ENCODE results near the gene ANTKMT.
A peak's percentile ranks its signal among the peaks of the same experiment; 100 is the strongest.

The ANTKMT gene

DNA sequence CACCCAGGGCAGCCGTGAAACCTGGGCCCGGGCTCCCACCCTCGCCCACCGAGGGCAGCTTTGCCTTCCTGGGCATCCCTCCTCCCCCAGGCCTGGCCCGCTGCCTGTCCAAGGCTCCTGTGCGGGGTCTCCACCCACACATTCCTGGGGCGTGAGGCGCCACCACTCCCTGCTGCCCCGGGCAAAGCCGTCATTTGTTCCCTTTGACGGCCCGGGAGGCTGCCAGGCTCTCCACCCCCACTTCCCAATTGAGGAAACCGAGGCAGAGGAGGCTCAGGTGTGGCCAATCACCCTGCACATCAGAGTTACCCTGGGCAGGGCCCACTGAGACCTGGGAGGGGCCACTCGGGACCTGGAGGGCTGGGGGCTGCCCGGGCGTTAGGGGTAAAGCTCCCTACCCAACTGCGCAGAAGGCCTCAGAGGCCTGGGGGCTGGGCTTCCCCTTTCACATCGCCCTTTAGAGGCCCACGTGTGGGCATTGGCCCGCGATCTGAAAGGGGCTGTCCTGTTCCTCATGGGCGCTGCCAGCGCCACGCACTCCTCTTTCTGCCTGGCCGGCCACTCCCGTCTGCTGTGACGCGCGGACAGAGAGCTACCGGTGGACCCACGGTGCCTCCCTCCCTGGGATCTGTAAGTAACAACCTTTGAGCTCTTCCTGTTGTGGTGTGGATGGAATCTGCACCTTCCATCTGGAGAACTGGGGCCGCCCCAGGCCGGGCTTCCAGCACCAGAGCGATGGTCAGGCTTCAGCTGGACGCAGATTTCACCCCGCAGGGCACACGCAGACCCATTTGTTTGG, 39.8 kb downstream of the ANTKMT start, which contains the start of gene MSLN:
Gene MSLN, plus strand, starts transcription at position 190 of the 799 bp plus-strand sequence. CDS start 1,947 bp downstream, outside the sequence.
- Histone ChIP-seq H3K4me3 (ENCODE audit: low read length in 2 of 2) (no peak within 1 kb of the TSS), H2BK12ac (ENCODE audit: low read length) (peak within 1 kb of the TSS; percentile 98), H3K4me1 (ENCODE audit: control insufficient read depth in 2 of 2, insufficient read depth in 1 of 2, low read depth in 1 of 2, low read length in 2 of 2) (peaks cover 11 to 12% of the 10 kb centered on the region in 2 donors), H3K4me2 (ENCODE audit: insufficient read depth, low read length, poor library complexity, severe bottlenecking) (no peak within 1 kb of the TSS), H3K27ac (replicated peaks; ENCODE audit: low read length) (no peak within 1 kb of the TSS), H2BK5ac (ENCODE audit: low read length) (peak within 1 kb of the TSS; percentile 66), H3K18ac (ENCODE audit: low read length) (peak within 1 kb of the TSS; percentile 94), H3K79me1 (ENCODE audit: low read depth, low read length) (peaks cover 4% of the 10 kb centered on the region), H3K14ac (ENCODE audit: low read length) (peak within 1 kb of the TSS; percentile 63), H3K23ac (ENCODE audit: low read depth, low read length, poor library complexity) (peak within 1 kb of the TSS; percentile 44), H2AFZ (ENCODE audit: low read length) (peak within 1 kb of the TSS; percentile 61), H4K8ac (ENCODE audit: low read depth, low read length) (peak within 1 kb of the TSS; percentile 17), H3K9ac (ENCODE audit: low read depth, low read length, poor library complexity) (peak within 1 kb of the TSS; percentile 50), H3K4ac (ENCODE audit: low read length) (peak within 1 kb of the TSS; percentile 95), H2AK5ac (ENCODE audit: low read depth, low read length) (peak within 1 kb of the TSS; percentile 91), H4K91ac (ENCODE audit: low read depth, low read length, poor library complexity) (peak within 1 kb of the TSS; percentile 53), H3K36me3 (replicated peaks in 1 of 2; ENCODE audit: control insufficient read depth in 2 of 2, insufficient read depth in 2 of 2, low read length in 2 of 2) (no peaks in the 10 kb centered on the region), H2BK15ac (ENCODE audit: low read length) (peak within 1 kb of the TSS; percentile 99), H3K9me3 (replicated peaks in 1 of 2; ENCODE audit: control insufficient read depth in 2 of 2, insufficient read depth in 1 of 2, low read depth in 1 of 2, low read length in 2 of 2) (peaks cover 3 to 9% of the 10 kb centered on the region in 2 donors), H2BK120ac (ENCODE audit: low read depth, low read length) (peak within 1 kb of the TSS; percentile 89), H3K27me3 (ENCODE audit: control insufficient read depth in 3 of 3, insufficient read depth in 3 of 3, low read depth in 1 of 3, low read length in 3 of 3) (peaks cover 0 to 15% (median 0%) of the 10 kb centered on the region in 3 experiments)
- DNase-seq (ENCODE audit: low spot score): no peak
- WGBS, 2 donors (ENCODE audit: extremely low coverage in 2 of 2, insufficient read length in 2 of 2, insufficient replicate concordance in 1 of 2): no CpG with 5 or more reads among the region's 37 CpGs

DNA sequence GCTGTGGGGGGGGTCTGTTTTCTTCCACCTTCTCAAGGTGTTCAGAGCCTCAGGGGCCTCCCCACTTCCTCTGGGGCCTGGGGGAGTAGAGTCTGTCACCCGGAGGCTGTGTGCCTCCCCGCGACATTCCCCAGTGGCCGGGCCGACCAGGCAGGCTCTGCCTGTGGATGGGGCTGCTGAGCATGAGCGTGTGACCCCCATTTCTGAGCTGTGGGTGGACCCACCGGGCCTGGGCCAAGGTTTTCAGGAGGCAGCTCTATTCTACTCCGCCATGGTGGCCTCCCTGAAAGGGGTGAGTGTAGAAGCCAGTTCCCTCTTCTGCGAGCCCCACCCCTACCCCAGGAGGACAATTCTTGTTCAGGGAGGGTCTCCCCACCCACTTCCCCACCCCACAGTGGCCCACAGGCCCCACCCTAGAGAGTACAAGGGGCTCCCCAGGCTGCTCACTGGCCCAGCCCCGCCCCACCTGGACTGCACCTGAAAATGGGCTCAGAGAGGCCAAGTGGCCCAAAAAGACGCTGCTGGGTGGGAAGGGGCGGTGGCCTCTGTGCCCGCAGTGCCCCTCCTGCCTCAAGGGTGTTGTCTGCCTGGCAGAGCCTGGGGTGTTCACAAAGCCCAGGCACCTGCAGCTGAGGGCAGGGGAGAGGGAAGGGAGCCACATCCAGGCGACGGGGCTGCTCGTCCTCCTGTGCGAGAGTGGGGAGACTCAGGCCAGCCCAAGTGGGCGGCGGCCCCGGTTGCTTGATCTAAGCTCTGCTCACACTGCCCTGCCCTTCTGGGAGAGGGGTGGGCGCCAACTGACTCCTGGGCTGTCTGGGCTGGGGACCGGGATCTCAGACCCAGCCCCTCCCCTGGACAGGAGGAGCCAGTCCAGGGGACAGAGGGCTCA, 40.9 kb downstream of the ANTKMT start:
- H3K4ac ChIP-seq (ENCODE audit: low read length): peak overlapping the region; percentile 66
- H3K14ac ChIP-seq (ENCODE audit: low read length): no peak overlapping the region
- H2BK120ac ChIP-seq (ENCODE audit: low read depth, low read length): peak overlapping the region; percentile 72
- H3K4me2 ChIP-seq (ENCODE audit: insufficient read depth, low read length, poor library complexity, severe bottlenecking): no peak overlapping the region
- peak overlapping the region; percentile 24 for H2BK12ac ChIP-seq (ENCODE audit: low read length)
- no peak for DNase-seq (ENCODE audit: low spot score)
- peak overlapping the region; percentile 48 for H2BK5ac ChIP-seq (ENCODE audit: low read length)
- peak overlapping the region; percentile 10 for H3K23ac ChIP-seq (ENCODE audit: low read depth, low read length, poor library complexity)
- peaks cover 0 to 15% (median 0%) of the 10 kb centered on the region in 3 experiments for H3K27me3 ChIP-seq (ENCODE audit: control insufficient read depth in 3 of 3, insufficient read depth in 3 of 3, low read depth in 1 of 3, low read length in 3 of 3)
- no peaks in the 10 kb centered on the region for H3K36me3 ChIP-seq (replicated peaks in 1 of 2; ENCODE audit: control insufficient read depth in 2 of 2, insufficient read depth in 2 of 2, low read length in 2 of 2)
- peak overlapping the region; percentile 97 for H2AK5ac ChIP-seq (ENCODE audit: low read depth, low read length)
- no peak overlapping the region for H4K91ac ChIP-seq (ENCODE audit: low read depth, low read length, poor library complexity)
- no peak overlapping the region for H3K4me3 ChIP-seq (ENCODE audit: low read length in 2 of 2)
- WGBS, 2 donors (ENCODE audit: extremely low coverage in 2 of 2, insufficient read length in 2 of 2, insufficient replicate concordance in 1 of 2): no CpG with 5 or more reads among the region's 22 CpGs
- H2AFZ ChIP-seq (ENCODE audit: low read length): no peak overlapping the region
- H3K79me1 ChIP-seq (ENCODE audit: low read depth, low read length): peaks cover 4% of the 10 kb centered on the region
- peaks cover 0 to 2% of the 10 kb centered on the region in 2 donors for H3K9me3 ChIP-seq (replicated peaks in 1 of 2; ENCODE audit: control insufficient read depth in 2 of 2, insufficient read depth in 1 of 2, low read depth in 1 of 2, low read length in 2 of 2)
- H3K18ac ChIP-seq (ENCODE audit: low read length): peak overlapping the region; percentile 88
- no peak overlapping the region for H4K8ac ChIP-seq (ENCODE audit: low read depth, low read length)
- H3K27ac ChIP-seq (replicated peaks; ENCODE audit: low read length): no peak overlapping the region
- no peak overlapping the region for H3K9ac ChIP-seq (ENCODE audit: low read depth, low read length, poor library complexity)
- peaks cover 11 to 12% of the 10 kb centered on the region in 2 donors for H3K4me1 ChIP-seq (ENCODE audit: control insufficient read depth in 2 of 2, insufficient read depth in 1 of 2, low read depth in 1 of 2, low read length in 2 of 2)
- peak overlapping the region; percentile 99 for H2BK15ac ChIP-seq (ENCODE audit: low read length)

GRCh38 chr16:762595-763268, 41.8 kb downstream of the ANTKMT start:
- Histone ChIP-seq H2BK5ac (ENCODE audit: low read length) (peak overlapping the region; percentile 48), H4K91ac (ENCODE audit: low read depth, low read length, poor library complexity) (peak overlapping the region; percentile 3)
- no CpG with 5 or more reads among the region's 17 CpGs for WGBS, 2 donors (ENCODE audit: extremely low coverage in 2 of 2, insufficient read length in 2 of 2, insufficient replicate concordance in 1 of 2)

More at GRCh38 chr16:762595-763268, 41.8 kb downstream of the ANTKMT start:
- no peak overlapping the region for H4K8ac ChIP-seq (ENCODE audit: low read depth, low read length)
- peak overlapping the region; percentile 42 for H2BK12ac ChIP-seq (ENCODE audit: low read length)
- peak overlapping the region; percentile 91 for H2BK15ac ChIP-seq (ENCODE audit: low read length)
- H3K9me3 ChIP-seq (replicated peaks in 1 of 2; ENCODE audit: control insufficient read depth in 2 of 2, insufficient read depth in 1 of 2, low read depth in 1 of 2, low read length in 2 of 2): no peaks in the 10 kb centered on the region
- no peak overlapping the region for H3K9ac ChIP-seq (ENCODE audit: low read depth, low read length, poor library complexity)
- H3K14ac ChIP-seq (ENCODE audit: low read length): peak overlapping the region; percentile 56
- peak overlapping the region; percentile 97 for H2AK5ac ChIP-seq (ENCODE audit: low read depth, low read length)
- peak overlapping the region; percentile 24 for H2BK120ac ChIP-seq (ENCODE audit: low read depth, low read length)
- no peak overlapping the region for H3K4me3 ChIP-seq (ENCODE audit: low read length in 2 of 2)
- no peak overlapping the region for H3K27ac ChIP-seq (replicated peaks; ENCODE audit: low read length)
- H2AFZ ChIP-seq (ENCODE audit: low read length): no peak overlapping the region
- peaks cover 8 to 12% of the 10 kb centered on the region in 2 donors for H3K4me1 ChIP-seq (ENCODE audit: control insufficient read depth in 2 of 2, insufficient read depth in 1 of 2, low read depth in 1 of 2, low read length in 2 of 2)
- peaks cover 0 to 15% (median 0%) of the 10 kb centered on the region in 3 experiments for H3K27me3 ChIP-seq (ENCODE audit: control insufficient read depth in 3 of 3, insufficient read depth in 3 of 3, low read depth in 1 of 3, low read length in 3 of 3)
- no peak overlapping the region for H3K23ac ChIP-seq (ENCODE audit: low read depth, low read length, poor library complexity)
- H3K36me3 ChIP-seq (replicated peaks in 1 of 2; ENCODE audit: control insufficient read depth in 2 of 2, insufficient read depth in 2 of 2, low read length in 2 of 2): no peaks in the 10 kb centered on the region
- peak overlapping the region; percentile 74 for H3K18ac ChIP-seq (ENCODE audit: low read length)
- no peak for DNase-seq (ENCODE audit: low spot score)
- H3K79me1 ChIP-seq (ENCODE audit: low read depth, low read length): peaks cover 4% of the 10 kb centered on the region
- H3K4ac ChIP-seq (ENCODE audit: low read length): no peak overlapping the region
- H3K4me2 ChIP-seq (ENCODE audit: insufficient read depth, low read length, poor library complexity, severe bottlenecking): no peak overlapping the region
